Skeletal muscle satellite cell (primary cell): ENCODE measurements around the gene RBM20.

Source experiments
- H3K27me3 ChIP-seq: 2 replicates; pipeline ENCODE4 v1.7.0; 2013; ENCODE audit warnings: low read length; ENCODE audit not compliant: control insufficient read depth, insufficient read depth
- H3K36me3 ChIP-seq: 2 replicates; pipeline ENCODE4 v1.7.0; 2013; ENCODE audit warnings: mild to moderate bottlenecking, control low read depth, low read length; ENCODE audit not compliant: insufficient read depth
- H3K4me1 ChIP-seq: 2 replicates; pipeline ENCODE4 v1.7.0; 2013; ENCODE audit warnings: low read length; ENCODE audit not compliant: control insufficient read depth, insufficient read depth
- H3K4me2 ChIP-seq: 2 replicates; pipeline ENCODE4 v1.7.0; 2013; ENCODE audit warnings: mild to moderate bottlenecking, low read length
- H3K4me3 ChIP-seq: 2 replicates; pipeline ENCODE4 v1.7.0; 2013; ENCODE audit warnings: low read length
- H3K9ac ChIP-seq: 2 replicates; pipeline ENCODE4 v1.7.0; 2013; ENCODE audit warnings: mild to moderate bottlenecking, low read depth, low read length, moderate library complexity
- H3K9me3 ChIP-seq: replicated peaks from 2 replicates; pipeline ENCODE4 v1.7.0; 2013; ENCODE audit warnings: mild to moderate bottlenecking, control low read depth, low read length

Gene RBM20

GRCh38 chr10:110840225-110840922, 196.2 kb downstream of the RBM20 start:
- Histone ChIP-seq H3K9me3 (no peaks in the 10 kb centered on the region), H3K36me3 (no peaks in the 10 kb centered on the region), H3K4me2 (no peak overlapping the region), H3K4me3 (no peak overlapping the region), H3K27me3 (no peaks in the 10 kb centered on the region), H3K4me1 (peaks cover 18% of the 10 kb centered on the region), H3K9ac (no peak overlapping the region)

GRCh38 chr10:110840923-110841428, 196.8 kb downstream of the RBM20 start:
- H3K27me3 ChIP-seq, result no peaks in the 10 kb centered on the region
- H3K9me3 ChIP-seq, result no peaks in the 10 kb centered on the region
- peaks cover 18% of the 10 kb centered on the region for H3K4me1 ChIP-seq
- H3K4me3 ChIP-seq, result no peak overlapping the region
- no peak overlapping the region for H3K9ac ChIP-seq
- no peaks in the 10 kb centered on the region for H3K36me3 ChIP-seq
- H3K4me2 ChIP-seq, result no peak overlapping the region

- no peaks in the 10 kb centered on the region for H3K9me3 ChIP-seq
- no peak overlapping the region for H3K9ac ChIP-seq
- H3K36me3 ChIP-seq, result no peaks in the 10 kb centered on the region
- H3K27me3 ChIP-seq, result peaks cover 6% of the 10 kb centered on the region
- H3K4me2 ChIP-seq, result no peak overlapping the region
- H3K4me1 ChIP-seq, result peaks cover 18% of the 10 kb centered on the region
- no peak overlapping the region for H3K4me3 ChIP-seq
Measured at GRCh38 chr10:110841767-110842267, 197.7 kb downstream of the RBM20 start.

GRCh38 chr10:110842326-110842904, 198.3 kb downstream of the RBM20 start:
- no peaks in the 10 kb centered on the region for H3K9me3 ChIP-seq
- H3K9ac ChIP-seq, result no peak overlapping the region
- H3K27me3 ChIP-seq, result peaks cover 11% of the 10 kb centered on the region
- no peak overlapping the region for H3K4me3 ChIP-seq
- peaks cover 12% of the 10 kb centered on the region for H3K4me1 ChIP-seq
- H3K36me3 ChIP-seq, result no peaks in the 10 kb centered on the region
- no peak overlapping the region for H3K4me2 ChIP-seq

- H3K27me3 ChIP-seq, result peaks cover 13% of the 10 kb centered on the region
- H3K9ac ChIP-seq, result no peak overlapping the region
- no peak overlapping the region for H3K4me2 ChIP-seq
- no peaks in the 10 kb centered on the region for H3K9me3 ChIP-seq
- no peak overlapping the region for H3K4me3 ChIP-seq
- H3K36me3 ChIP-seq, result no peaks in the 10 kb centered on the region
- peaks cover 6% of the 10 kb centered on the region for H3K4me1 ChIP-seq
Measured at GRCh38 chr10:110843031-110843430, 198.9 kb downstream of the RBM20 start.

- no peak overlapping the region for H3K4me3 ChIP-seq
- H3K36me3 ChIP-seq, result no peaks in the 10 kb centered on the region
- H3K27me3 ChIP-seq, result peaks cover 13% of the 10 kb centered on the region
- H3K9ac ChIP-seq, result no peak overlapping the region
- H3K9me3 ChIP-seq, result no peaks in the 10 kb centered on the region
- H3K4me1 ChIP-seq, result peaks cover 6% of the 10 kb centered on the region
- no peak overlapping the region for H3K4me2 ChIP-seq
Measured at GRCh38 chr10:110843796-110844616, 199.9 kb downstream of the RBM20 start.

GRCh38 chr10:110844617-110844881, 200.4 kb downstream of the RBM20 start:
- no peak overlapping the region for H3K4me2 ChIP-seq
- peaks cover 13% of the 10 kb centered on the region for H3K27me3 ChIP-seq
- peaks cover 6% of the 10 kb centered on the region for H3K4me1 ChIP-seq
- H3K9me3 ChIP-seq, result no peaks in the 10 kb centered on the region
- no peak overlapping the region for H3K9ac ChIP-seq
- no peak overlapping the region for H3K4me3 ChIP-seq
- H3K36me3 ChIP-seq, result no peaks in the 10 kb centered on the region

- Histone ChIP-seq H3K9ac (no peak overlapping the region), H3K27me3 (peaks cover 13% of the 10 kb centered on the region), H3K4me2 (no peak overlapping the region), H3K4me3 (no peak overlapping the region), H3K36me3 (no peaks in the 10 kb centered on the region), H3K9me3 (no peaks in the 10 kb centered on the region), H3K4me1 (peaks cover 5% of the 10 kb centered on the region)
Measured at GRCh38 chr10:110845192-110845755, 201.1 kb downstream of the RBM20 start.

GRCh38 chr10:110845756-110846620, 201.9 kb downstream of the RBM20 start:
- Histone ChIP-seq H3K9ac (no peak overlapping the region), H3K4me1 (no peaks in the 10 kb centered on the region), H3K9me3 (no peaks in the 10 kb centered on the region)

GRCh38 chr10:110847374-110847773, 203.2 kb downstream of the RBM20 start:
- peaks cover 16% of the 10 kb centered on the region for H3K27me3 ChIP-seq
- no peaks in the 10 kb centered on the region for H3K36me3 ChIP-seq
- H3K9me3 ChIP-seq, result no peaks in the 10 kb centered on the region
- H3K4me1 ChIP-seq, result peaks cover 3% of the 10 kb centered on the region
- H3K9ac ChIP-seq, result no peak overlapping the region
- H3K4me3 ChIP-seq, result no peak overlapping the region
- H3K4me2 ChIP-seq, result no peak overlapping the region

More at GRCh38 chr10:110845756-110846620, 201.9 kb downstream of the RBM20 start:
- Histone ChIP-seq H3K4me3 (no peak overlapping the region), H3K4me2 (no peak overlapping the region), H3K27me3 (peaks cover 13% of the 10 kb centered on the region), H3K36me3 (no peaks in the 10 kb centered on the region)
